PC-3 (cell line): ENCODE measurements around the gene JADE3.

ENCODE experiments used
- CTCF ChIP-seq: fragments of 300-600 bp; sonication (generic); conservative IDR thresholded peaks from 2 replicates; pipeline ENCODE4 v1.5.1; 2017; ENCODE audit warnings: antibody characterized with exemption, low read depth, mild to moderate bottlenecking, low read length
- EZH2 ChIP-seq: fragments of 300-600 bp; sonication (generic); IDR thresholded peaks from one replicate; pipeline ENCODE4 v1.6.1; 2017; ENCODE audit warnings: antibody characterized with exemption, mild to moderate bottlenecking, low read length; ENCODE audit not compliant: unreplicated experiment
- EZH2phosphoT487 ChIP-seq: fragments of 300-600 bp; sonication (generic); IDR thresholded peaks from 2 replicates; pipeline ENCODE4 v1.6.1; 2018; ENCODE audit warnings: mild to moderate bottlenecking, antibody characterized with exemption, low read length, borderline replicate concordance

GRCh38 chrX:46929439-46930261 is 17.4 kb downstream of the JADE3 start:
- TF ChIP-seq CTCF = no peak
- no peak for TF ChIP-seq EZH2phosphoT487
- no peak for TF ChIP-seq EZH2
